NCI-H128 (cell line): ENCODE results near the gene LILRB4.
"Not testable (repeated sequence)": the region's sequence is repeated elsewhere in the genome, so short reads cannot be mapped to it uniquely, and the experiment has no call there.

Experiments
- DNase-seq: peaks from one replicate; lab custom pipeline; 2025; ENCODE audit not compliant: unreplicated experiment; lab: John Stamatoyannopoulos, UW

LILRB4 gene

DNA sequence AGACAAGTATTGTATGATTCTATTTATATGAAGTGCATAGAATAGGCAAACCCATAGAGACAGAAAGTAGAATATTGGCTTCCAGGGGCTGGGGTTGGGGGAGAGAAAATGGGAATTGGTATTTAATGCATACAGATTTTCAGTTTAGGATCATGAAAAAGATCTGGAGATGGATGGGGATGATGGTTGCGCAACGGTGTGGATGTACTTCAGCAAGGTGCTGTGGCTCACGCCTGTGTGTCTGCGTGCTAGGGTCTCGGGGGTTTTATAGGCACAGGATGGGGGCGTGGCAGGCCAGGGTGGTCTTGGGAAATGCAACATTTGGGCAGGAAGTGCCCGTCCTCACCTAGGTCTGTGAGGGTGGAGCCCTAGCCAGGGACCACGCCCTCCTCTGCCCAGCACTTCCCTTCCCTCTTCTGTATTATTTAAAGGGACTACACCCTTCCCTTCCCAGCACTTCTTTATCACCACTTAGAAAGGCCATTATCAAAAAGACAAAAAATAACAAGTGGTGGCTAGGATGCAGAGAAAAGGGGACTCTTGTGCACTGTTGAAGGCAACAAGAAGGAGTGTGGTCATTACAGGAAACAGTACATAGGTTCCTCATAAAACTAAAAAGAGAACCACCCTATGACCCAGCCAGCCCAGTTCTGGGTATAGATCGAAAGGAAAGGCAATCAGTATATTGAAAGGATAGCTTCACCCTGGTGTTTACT, 29.0 kb downstream of the LILRB4 start:
- no peak for DNase-seq

DNA sequence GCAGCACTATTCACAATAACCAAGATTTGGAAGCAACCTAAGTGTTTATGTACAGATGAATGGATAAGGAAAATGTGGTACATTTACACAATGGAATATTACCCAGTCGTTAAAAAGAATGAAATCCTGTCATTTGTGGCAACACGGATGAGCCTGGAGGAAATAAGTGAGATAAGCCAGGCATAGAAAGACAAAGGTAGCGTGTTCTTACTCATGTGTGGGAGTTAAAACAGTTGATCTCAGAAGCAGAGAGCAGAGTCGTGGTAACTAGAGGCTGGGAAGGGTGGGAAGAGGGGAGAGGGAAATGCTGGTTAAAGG, 29.5 kb downstream of the LILRB4 start:
- DNase-seq: no peak

DNA sequence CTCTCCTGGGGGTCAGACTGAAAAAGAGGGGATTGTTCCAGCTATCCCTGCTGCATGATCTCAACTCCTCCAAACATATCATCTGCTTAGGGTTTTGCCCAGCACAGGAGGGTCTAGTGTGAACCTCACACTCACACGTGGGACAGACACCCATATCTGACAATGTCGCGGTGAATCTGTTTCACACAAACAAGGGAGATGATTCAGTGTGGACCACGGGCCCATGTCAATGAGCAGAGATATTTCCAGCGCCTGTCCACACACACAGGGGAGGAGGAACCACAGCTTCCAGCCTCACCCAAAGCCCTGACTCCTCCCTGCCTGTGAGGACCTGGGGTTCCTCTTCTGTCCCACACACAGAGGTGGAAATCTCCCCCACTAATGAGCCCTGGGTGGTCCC, 31.9 kb downstream of the LILRB4 start:
- DNase-seq: no peak

DNA sequence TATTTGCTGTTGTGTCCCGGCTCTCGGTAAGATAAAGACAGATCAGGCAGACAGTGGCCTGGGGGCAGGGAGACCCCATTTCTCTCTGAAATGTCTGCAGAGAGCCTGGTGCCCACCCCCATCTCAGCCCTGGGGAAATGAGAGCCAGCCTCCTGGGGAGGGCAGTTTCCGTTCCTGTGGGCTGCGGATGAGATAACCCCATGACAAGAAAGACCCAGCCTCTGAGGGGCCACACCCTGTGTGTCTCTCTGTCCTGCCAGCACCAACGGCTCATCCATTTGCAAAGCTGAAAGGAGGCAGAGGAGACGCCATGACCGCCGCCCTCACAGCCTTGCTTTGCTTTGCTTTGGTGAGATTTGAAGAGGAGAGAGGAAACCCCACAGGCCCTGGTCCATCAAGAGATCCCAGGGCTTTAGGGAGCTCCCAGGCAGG, 33.3 kb downstream of the LILRB4 start:
- DNase-seq: no peak

DNA sequence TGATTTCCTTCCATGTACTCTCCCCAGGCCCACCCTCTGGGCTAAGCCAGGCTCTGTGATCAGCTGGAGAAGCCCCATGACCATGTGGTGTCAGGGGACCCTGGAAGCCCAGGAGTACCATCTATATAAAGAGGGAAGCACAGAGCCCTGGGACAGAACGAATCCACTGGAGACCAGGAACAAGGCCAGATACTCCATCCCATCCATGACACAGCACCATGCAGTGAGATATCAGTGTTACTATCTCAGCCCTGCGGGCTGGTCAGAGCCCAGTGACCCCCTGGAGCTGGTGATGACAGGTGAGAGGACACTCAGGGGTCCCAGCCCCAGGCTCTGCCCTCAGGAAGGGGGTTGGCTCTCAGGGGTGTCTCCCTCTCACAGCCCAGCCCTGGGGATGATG, 34.0 kb downstream of the LILRB4 start:
- no peak for DNase-seq

DNA sequence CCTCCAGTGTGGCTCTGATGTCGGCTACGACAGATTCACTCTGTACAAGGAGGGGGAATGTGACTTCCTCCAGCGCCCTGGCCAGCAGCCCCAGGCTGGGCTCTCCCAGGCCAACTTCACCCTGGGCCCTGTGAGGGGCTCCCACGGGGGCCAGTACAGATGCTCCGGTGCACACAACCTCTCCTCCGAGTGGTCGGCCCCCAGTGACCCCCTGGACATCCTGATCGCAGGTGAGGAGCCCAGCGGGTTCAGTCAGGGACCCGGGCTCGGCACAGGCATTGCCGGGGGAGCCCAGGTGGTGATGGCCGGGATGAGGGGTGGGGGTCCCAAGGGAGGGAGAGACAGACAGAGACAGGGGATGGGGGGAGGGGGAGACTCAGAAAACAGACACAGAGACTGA, 34.9 kb downstream of the LILRB4 start:
- not testable (repeated sequence) for DNase-seq

DNA sequence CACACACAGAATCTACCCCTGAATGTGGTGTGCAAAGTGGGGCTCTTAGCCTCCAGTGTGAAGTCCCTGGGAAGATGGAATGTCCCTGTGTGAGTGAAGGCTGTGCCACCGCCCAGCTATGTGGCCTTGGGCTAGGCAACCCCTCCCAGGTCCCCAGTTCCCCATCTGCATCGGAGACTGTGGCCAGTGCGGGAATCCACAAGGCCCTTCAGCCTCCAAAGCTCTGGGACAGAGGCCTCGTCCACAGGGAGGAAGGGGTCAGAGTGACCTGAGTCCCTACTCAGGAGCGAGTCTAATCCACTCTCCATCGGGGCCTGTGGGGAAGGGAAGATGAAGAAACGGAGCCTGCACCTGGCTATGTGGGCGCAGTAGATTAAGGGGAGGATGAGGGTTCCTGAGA, 42.1 kb downstream of the LILRB4 start:
- DNase-seq: no peak

DNA sequence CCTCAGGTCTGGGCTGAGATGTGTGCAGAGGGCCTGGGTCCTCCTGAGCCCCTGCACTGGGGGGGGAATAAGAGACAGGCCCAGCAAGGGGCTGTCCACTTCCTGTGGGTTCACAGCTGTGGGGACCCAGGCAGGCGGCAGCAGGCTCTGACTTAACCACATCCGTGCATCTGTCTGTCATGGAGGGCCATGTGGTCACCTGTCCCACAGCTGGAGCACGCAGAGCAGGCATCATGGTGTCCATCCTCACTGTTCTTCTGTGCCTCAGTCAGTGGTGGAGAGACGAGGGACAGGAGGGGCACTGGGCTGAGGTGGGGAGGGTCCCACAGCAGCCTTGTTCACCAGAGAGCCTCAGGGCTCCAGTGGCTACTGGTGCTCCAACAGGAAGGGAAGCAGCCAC, 45.2 kb downstream of the LILRB4 start:
- no peak for DNase-seq

DNA sequence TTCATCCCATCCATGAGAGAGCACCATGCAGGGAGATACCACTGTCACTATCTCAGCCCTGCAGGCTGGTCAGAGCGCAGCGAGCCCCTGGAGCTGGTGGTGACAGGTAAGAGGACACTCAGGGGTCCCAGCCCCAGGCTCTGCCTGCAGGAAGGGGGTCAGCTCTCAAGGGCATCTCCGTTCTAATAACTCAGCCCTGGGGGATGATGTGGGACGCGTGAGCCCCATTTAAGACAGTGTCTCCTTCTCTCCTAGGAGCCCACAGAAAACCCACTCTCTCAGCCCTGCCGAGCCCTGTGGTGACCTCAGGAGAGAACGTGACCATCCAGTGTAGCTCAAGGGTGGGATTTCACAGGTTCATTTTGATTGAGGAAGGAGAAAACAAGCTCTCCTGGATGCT, 46.0 kb downstream of the LILRB4 start:
- DNase-seq: no peak

DNA sequence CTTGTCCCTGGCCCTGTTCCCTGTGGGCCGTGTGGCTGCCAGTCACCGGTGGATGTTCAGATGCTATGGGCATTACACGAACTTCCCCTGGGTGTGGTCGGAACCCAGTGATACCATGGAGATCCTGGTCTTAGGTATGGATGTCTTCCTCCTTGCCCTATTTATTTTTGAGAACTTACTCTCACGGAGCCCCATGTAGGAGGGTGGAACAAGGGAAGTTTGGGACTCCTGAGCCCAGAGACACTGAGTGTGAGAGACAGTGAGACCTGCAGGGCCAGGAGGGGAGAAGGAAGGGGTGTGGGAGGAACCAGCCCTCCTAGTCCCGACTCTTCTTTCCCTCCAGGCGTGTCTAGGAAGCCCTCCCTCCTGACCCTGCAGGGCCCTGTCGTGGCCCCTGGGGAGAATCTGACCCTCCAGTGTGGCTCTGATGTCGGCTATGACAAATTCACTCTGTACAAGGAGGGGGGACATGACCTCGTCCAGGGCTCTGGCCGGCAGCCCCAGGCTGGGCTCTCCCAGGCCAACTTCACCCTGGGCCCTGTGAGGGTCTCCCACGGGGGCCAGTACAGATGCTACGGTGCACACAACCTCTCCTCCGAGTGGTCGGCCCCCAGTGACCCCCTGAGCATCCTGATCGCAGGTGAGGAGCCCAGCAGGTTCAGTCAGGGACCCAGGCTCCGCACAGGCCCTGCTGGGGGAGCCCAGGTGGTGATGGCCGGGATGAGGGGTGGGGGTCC, 46.6 kb downstream of the LILRB4 start:
- no peak for DNase-seq

DNA sequence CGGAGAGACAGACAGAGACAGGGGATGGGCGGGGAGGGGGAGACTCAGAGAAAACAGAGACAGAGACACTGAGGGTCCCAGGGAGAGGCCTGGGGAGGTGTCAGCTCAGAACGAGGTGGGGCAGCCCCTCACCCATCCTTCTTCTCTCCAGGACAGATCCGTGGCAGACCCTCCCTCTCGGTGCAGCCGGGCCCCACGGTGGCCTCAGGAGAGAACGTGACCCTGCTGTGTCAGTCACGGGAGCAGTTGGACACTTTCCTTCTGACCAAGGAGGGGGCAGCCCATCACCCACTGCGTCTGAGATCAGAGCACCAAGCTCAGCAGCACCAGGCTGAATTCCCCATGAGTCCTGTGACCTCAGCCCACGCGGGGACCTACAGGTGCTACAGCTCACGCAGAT, 47.2 kb downstream of the LILRB4 start:
- DNase-seq: not testable (repeated sequence)
